Muscle of leg (tissue), 11 donors: Measurements from ENCODE around the gene UAP1L1. TPM values are rescaled to one million over a fixed set of nuclear protein-coding genes. Genes with fewer than 3 reads are reported as not detected.

ENCODE experiments used
- DNase-seq: peaks from one replicate; pipeline ENCODE4 v3.0.0; 2013
- H3K27ac ChIP-seq: one replicate; pipeline ENCODE4 v1.5.1; 2013; ENCODE audit warnings: mild to moderate bottlenecking, low read length, control low read depth
- H3K27me3 ChIP-seq: one replicate; pipeline ENCODE4 v1.6.1; 2013; ENCODE audit warnings: low read length; ENCODE audit not compliant: control insufficient read depth, insufficient read depth
- H3K36me3 ChIP-seq: one replicate; pipeline ENCODE4 v1.6.1; 2013; ENCODE audit warnings: low read length; ENCODE audit not compliant: control insufficient read depth, insufficient read depth
- H3K4me1 ChIP-seq: one replicate; pipeline ENCODE4 v1.6.1; 2013; ENCODE audit warnings: low read length; ENCODE audit not compliant: control insufficient read depth, insufficient read depth
- H3K4me3 ChIP-seq: one replicate; pipeline ENCODE4 v1.5.1; 2013; ENCODE audit warnings: low read length, control low read depth
- H3K9me3 ChIP-seq: replicated peaks from 2 replicates; pipeline ENCODE4 v1.6.1; 2013; ENCODE audit warnings: low read depth, low read length; ENCODE audit not compliant: control insufficient read depth
- WGBS: methylation state at CpG from one replicate; pipeline ENCODE4 v1.1.5; 2013; ENCODE audit warnings: missing lambda C conversion rate; ENCODE audit not compliant: insufficient coverage; 5-methylcytosine and 5-hydroxymethylcytosine counted together
- polyA plus RNA-seq, 8 donors: library from polyadenylated mRNA; unstranded; fragments of 120-200 nt; gene quantifications; one replicate each; pipeline versions ENCODE4 v1.2.1 to v1.2.3, GENCODE V29; 2013; ENCODE audit warnings: inconsistent platforms in 1 of 8, low replicate concordance in 1 of 8; ENCODE audit not compliant: insufficient read length in 8 of 8, insufficient read depth in 1 of 8
- total RNA-seq: library from RNA; stranded (reverse); fragments of 120-200 nt; gene quantifications from one replicate; pipeline ENCODE4 v1.2.4, GENCODE V29; 2013

The UAP1L1 gene
- total and polyA plus RNA-seq, 9 donors: 1.8 to 3.8 (median 2.1) TPM

- 5% methylated on average over 76 of the region's 76 CpGs for WGBS
- Histone ChIP-seq H3K4me3 (peak overlapping the region; percentile 43), H3K9me3 (no peaks in the 10 kb centered on the region), H3K27ac (no peak overlapping the region), H3K36me3 (peaks cover 4% of the 10 kb centered on the region), H3K4me1 (peaks cover 18% of the 10 kb centered on the region), H3K27me3 (peaks cover 41% of the 10 kb centered on the region)
- no peak for DNase-seq
These were observed 709 bp downstream of the UAP1L1 start for GRCh38 chr9:137077758-137078693.

GRCh38 chr9:137078701-137079400, 1.5 kb downstream of the UAP1L1 start:
- no peak for DNase-seq
- Histone ChIP-seq H3K27me3 (peaks cover 39% of the 10 kb centered on the region), H3K4me1 (peaks cover 23% of the 10 kb centered on the region), H3K9me3 (no peaks in the 10 kb centered on the region), H3K4me3 (no peak overlapping the region), H3K27ac (no peak overlapping the region), H3K36me3 (peaks cover 4% of the 10 kb centered on the region)
- 21% methylated on average over 50 of the region's 51 CpGs for WGBS

- H3K27me3 ChIP-seq: peaks cover 39% of the 10 kb centered on the region
- DNase-seq: no peak
- no peak overlapping the region for H3K4me3 ChIP-seq
- WGBS: 47% methylated on average over 13 of the region's 13 CpGs
- peaks cover 23% of the 10 kb centered on the region for H3K4me1 ChIP-seq
- no peak overlapping the region for H3K27ac ChIP-seq
- H3K36me3 ChIP-seq: peaks cover 4% of the 10 kb centered on the region
- H3K9me3 ChIP-seq: no peaks in the 10 kb centered on the region
These were observed 2.1 kb downstream of the UAP1L1 start for GRCh38 chr9:137079401-137079787.

GRCh38 chr9:137080260-137081122, 3.2 kb downstream of the UAP1L1 start:
- no peak overlapping the region for H3K4me3 ChIP-seq
- no peak for DNase-seq
- H3K27me3 ChIP-seq: peaks cover 39% of the 10 kb centered on the region
- no peak overlapping the region for H3K27ac ChIP-seq
- 85% methylated on average over 22 of the region's 24 CpGs for WGBS
- H3K9me3 ChIP-seq: no peaks in the 10 kb centered on the region
- H3K4me1 ChIP-seq: peaks cover 25% of the 10 kb centered on the region
- H3K36me3 ChIP-seq: peaks cover 4% of the 10 kb centered on the region

- no peaks in the 10 kb centered on the region for H3K9me3 ChIP-seq
- 81% methylated on average over 12 of the region's 16 CpGs for WGBS
- no peak overlapping the region for H3K27ac ChIP-seq
- H3K4me1 ChIP-seq: peaks cover 27% of the 10 kb centered on the region
- no peak for DNase-seq
- H3K4me3 ChIP-seq: no peak overlapping the region
- peaks cover 4% of the 10 kb centered on the region for H3K36me3 ChIP-seq
- H3K27me3 ChIP-seq: peaks cover 33% of the 10 kb centered on the region
These were observed 5.1 kb downstream of the UAP1L1 start for GRCh38 chr9:137082222-137082924.

- Histone ChIP-seq H3K27ac (no peak overlapping the region), H3K9me3 (no peaks in the 10 kb centered on the region), H3K4me3 (no peak overlapping the region), H3K36me3 (peaks cover 4% of the 10 kb centered on the region), H3K4me1 (peaks cover 29% of the 10 kb centered on the region), H3K27me3 (peaks cover 30% of the 10 kb centered on the region)
- DNase-seq: no peak
- WGBS: 70% methylated on average over 6 of the region's 8 CpGs
These were observed 5.6 kb downstream of the UAP1L1 start for GRCh38 chr9:137082925-137083290.

- no peaks in the 10 kb centered on the region for H3K9me3 ChIP-seq
- 49% methylated on average over 11 of the region's 12 CpGs for WGBS
- H3K4me3 ChIP-seq: no peak overlapping the region
- H3K27ac ChIP-seq: no peak overlapping the region
- peaks cover 24% of the 10 kb centered on the region for H3K4me1 ChIP-seq
- DNase-seq: no peak
- H3K36me3 ChIP-seq: peaks cover 4% of the 10 kb centered on the region
- peaks cover 24% of the 10 kb centered on the region for H3K27me3 ChIP-seq
These were observed 6.2 kb downstream of the UAP1L1 start for GRCh38 chr9:137083394-137084004.

- DNase-seq: no peak
- peaks cover 20% of the 10 kb centered on the region for H3K4me1 ChIP-seq
- H3K27ac ChIP-seq: no peak overlapping the region
- 82% methylated on average over 7 of the region's 9 CpGs for WGBS
- H3K9me3 ChIP-seq: no peaks in the 10 kb centered on the region
- H3K27me3 ChIP-seq: peaks cover 14% of the 10 kb centered on the region
- H3K36me3 ChIP-seq: peaks cover 12% of the 10 kb centered on the region
- no peak overlapping the region for H3K4me3 ChIP-seq
These were observed 7.2 kb downstream of the UAP1L1 start for GRCh38 chr9:137084526-137084925.

GRCh38 chr9:137085920-137086530, 8.7 kb downstream of the UAP1L1 start:
- Histone ChIP-seq H3K9me3 (no peaks in the 10 kb centered on the region), H3K36me3 (peaks cover 17% of the 10 kb centered on the region), H3K4me3 (peak overlapping the region; percentile 60), H3K27ac (peak overlapping the region; percentile 86), H3K4me1 (peaks cover 20% of the 10 kb centered on the region), H3K27me3 (no peaks in the 10 kb centered on the region)
- 1% methylated on average over 57 of the region's 58 CpGs for WGBS
- DNase-seq: no peak
